ENCODE data around the gene SYTL3.
"Not testable (repeated sequence)": the region's sequence is repeated elsewhere in the genome, so short reads cannot be mapped to it uniquely, and the experiment has no call there.

The SYTL3 gene

GRCh38 chr6:158610319-158610968 lies 39.4 kb upstream of the SYTL3 start:
- no peak for TF ChIP-seq CTCF (IDR thresholded peaks at IDR 0.05)
- Histone ChIP-seq H3K4me3 (ENCODE audit: low read depth, low read length) (no peak overlapping the region), H3K27me3 (ENCODE audit: control insufficient read depth, insufficient read depth, low read length) (no peaks in the 10 kb centered on the region), H3K9ac (no peak overlapping the region), H3K79me2 (peaks cover 8% of the 10 kb centered on the region), H3K27ac (no peak overlapping the region), H3K36me3 (ENCODE audit: control insufficient read depth, insufficient read depth, low read length) (no peaks in the 10 kb centered on the region), H3K9me3 (ENCODE audit: control insufficient read depth, low read length) (no peaks in the 10 kb centered on the region), H3K4me1 (no peaks in the 10 kb centered on the region), H3K4me2 (ENCODE audit: low read length) (no peak overlapping the region), H2AFZ (no peak overlapping the region)

GRCh38 chr6:158611039-158611438 lies 38.8 kb upstream of the SYTL3 start:
- Histone ChIP-seq H3K27ac (no peak overlapping the region), H3K36me3 (ENCODE audit: control insufficient read depth, insufficient read depth, low read length) (no peaks in the 10 kb centered on the region)

GRCh38 chr6:158611541-158612370 lies 38.1 kb upstream of the SYTL3 start:
- H3K9ac ChIP-seq = no peak overlapping the region
- no peak for TF ChIP-seq CTCF (IDR thresholded peaks at IDR 0.05)
- H3K27me3 ChIP-seq (ENCODE audit: control insufficient read depth, insufficient read depth, low read length) = no peaks in the 10 kb centered on the region
- H2AFZ ChIP-seq = no peak overlapping the region
- no peak overlapping the region for H3K4me2 ChIP-seq (ENCODE audit: low read length)
- H3K4me3 ChIP-seq (ENCODE audit: low read depth, low read length) = no peak overlapping the region
- no peaks in the 10 kb centered on the region for H3K36me3 ChIP-seq (ENCODE audit: control insufficient read depth, insufficient read depth, low read length)
- H3K27ac ChIP-seq = no peak overlapping the region
- H3K4me1 ChIP-seq = no peaks in the 10 kb centered on the region
- no peaks in the 10 kb centered on the region for H3K9me3 ChIP-seq (ENCODE audit: control insufficient read depth, low read length)
- peaks cover 4% of the 10 kb centered on the region for H3K79me2 ChIP-seq

More at GRCh38 chr6:158611039-158611438, 38.8 kb upstream of the SYTL3 start:
- Histone ChIP-seq H3K4me1 (no peaks in the 10 kb centered on the region), H3K4me2 (ENCODE audit: low read length) (no peak overlapping the region), H2AFZ (no peak overlapping the region), H3K4me3 (ENCODE audit: low read depth, low read length) (no peak overlapping the region), H3K79me2 (peaks cover 4% of the 10 kb centered on the region), H3K27me3 (ENCODE audit: control insufficient read depth, insufficient read depth, low read length) (no peaks in the 10 kb centered on the region), H3K9ac (no peak overlapping the region), H3K9me3 (ENCODE audit: control insufficient read depth, low read length) (no peaks in the 10 kb centered on the region)
- no peak for TF ChIP-seq CTCF (IDR thresholded peaks at IDR 0.05)

GRCh38 chr6:158614606-158615005 lies 35.2 kb upstream of the SYTL3 start:
- H2AFZ ChIP-seq; H3K4me2 ChIP-seq (ENCODE audit: low read length); H3K79me2 ChIP-seq; H3K4me1 ChIP-seq; H3K4me3 ChIP-seq (ENCODE audit: low read depth, low read length); H3K36me3 ChIP-seq (ENCODE audit: control insufficient read depth, insufficient read depth, low read length); H3K27me3 ChIP-seq (ENCODE audit: control insufficient read depth, insufficient read depth, low read length); H3K27ac ChIP-seq; H3K9ac ChIP-seq; H3K9me3 ChIP-seq (ENCODE audit: control insufficient read depth, low read length): not testable (repeated sequence)

- H3K36me3 ChIP-seq (ENCODE audit: control insufficient read depth, insufficient read depth, low read length); H3K4me1 ChIP-seq; H3K9ac ChIP-seq; H3K27ac ChIP-seq; H3K4me2 ChIP-seq (ENCODE audit: low read length); H3K27me3 ChIP-seq (ENCODE audit: control insufficient read depth, insufficient read depth, low read length); H2AFZ ChIP-seq; H3K79me2 ChIP-seq; H3K9me3 ChIP-seq (ENCODE audit: control insufficient read depth, low read length); H3K4me3 ChIP-seq (ENCODE audit: low read depth, low read length): not testable (repeated sequence)
Observed at GRCh38 chr6:158618289-158618688, 31.6 kb upstream of the SYTL3 start.
